Skeletal muscle tissue (tissue), 4 donors: ENCODE data around the gene ANXA2R. TPM values are rescaled to one million over a fixed set of nuclear protein-coding genes. Genes with fewer than 3 reads are reported as not detected.
A peak's percentile ranks its signal among the peaks of the same experiment; 100 is the strongest.
"Not testable (repeated sequence)": the region's sequence is repeated elsewhere in the genome, so short reads cannot be mapped to it uniquely, and the experiment has no call there.

ENCODE experiments used
- H3K27ac ChIP-seq: one replicate; pipeline ENCODE4 v1.7.0; 2013; ENCODE audit warnings: mild to moderate bottlenecking, low read depth, low read length, inconsistent platforms
- H3K27me3 ChIP-seq, 3 donors: one replicate each; pipeline ENCODE4 v1.7.0; 2013; ENCODE audit warnings: low read length in 3 of 3; ENCODE audit not compliant: control insufficient read depth in 3 of 3, insufficient read depth in 3 of 3
- H3K36me3 ChIP-seq, 3 donors: one replicate each; pipeline ENCODE4 v1.7.0; 2013; ENCODE audit warnings: low read length in 3 of 3; ENCODE audit not compliant: control insufficient read depth in 3 of 3, insufficient read depth in 3 of 3
- H3K4me1 ChIP-seq, 3 donors: one replicate each; pipeline ENCODE4 v1.7.0; 2013; ENCODE audit warnings: low read length in 3 of 3, mild to moderate bottlenecking in 3 of 3; ENCODE audit not compliant: control insufficient read depth in 3 of 3, insufficient read depth in 3 of 3
- H3K4me3 ChIP-seq, 3 donors: one replicate each; pipeline ENCODE4 v1.7.0; 2013; ENCODE audit warnings: low read length in 3 of 3
- H3K9ac ChIP-seq, 3 donors: one replicate each; pipeline ENCODE4 v1.7.0; 2013; ENCODE audit warnings: low read length in 3 of 3, mild to moderate bottlenecking in 3 of 3, moderate library complexity in 2 of 3, low read depth in 1 of 3
- H3K9me3 ChIP-seq, 3 donors: one replicate each; pipeline ENCODE4 v1.7.0; 2013; ENCODE audit warnings: low read length in 3 of 3; ENCODE audit not compliant: control insufficient read depth in 3 of 3
- total RNA-seq: library from RNA; depleted of rRNA; stranded (reverse); fragments of >200 nt; gene quantifications from one replicate; pipeline ENCODE4 v1.2.3, GENCODE V29; 2014
- donor health status: Osteomylitis.

ANXA2R gene
- total RNA-seq, 1 donor from 2014 or later = 1.6 TPM

DNA sequence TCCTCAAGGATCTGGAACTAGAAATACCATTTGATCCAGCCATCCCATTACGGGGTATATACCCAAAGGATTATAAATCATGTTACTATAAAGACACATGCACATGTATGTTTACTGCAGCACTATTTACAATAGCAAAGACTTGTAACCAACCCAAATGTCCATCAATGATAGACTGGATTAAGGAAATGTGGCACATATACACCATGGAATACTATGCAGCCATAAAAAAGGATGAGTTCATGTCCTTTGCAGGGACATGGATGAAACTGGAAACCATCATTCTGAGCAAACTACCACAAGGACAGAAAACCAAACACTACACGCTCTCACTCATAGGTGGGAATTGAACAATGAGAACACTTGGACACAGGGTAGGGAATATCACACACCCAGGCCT lies 19.9 kb upstream of the ANXA2R start:
- H3K4me3 ChIP-seq = not testable (repeated sequence)

DNA sequence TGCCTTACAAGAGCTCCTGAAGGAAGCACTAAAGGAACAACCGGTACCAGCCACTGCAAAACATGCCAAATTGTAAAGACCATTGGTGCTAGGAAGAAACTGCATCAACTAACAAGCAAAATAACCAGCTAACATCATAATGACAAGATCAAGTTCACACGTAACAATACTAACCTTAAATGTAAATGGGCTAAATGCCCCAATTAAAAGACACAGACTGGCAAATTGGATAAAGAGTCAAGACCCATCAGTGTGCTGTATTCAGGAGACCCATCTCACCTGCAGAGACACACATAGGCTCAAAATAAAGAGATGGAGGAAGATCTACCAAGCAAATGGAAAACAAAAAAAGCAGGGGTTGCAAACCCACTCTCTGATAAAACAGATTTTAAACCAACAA lies 15.0 kb upstream of the ANXA2R start:
- H3K27ac ChIP-seq, H3K4me1 ChIP-seq, H3K4me3 ChIP-seq, H3K27me3 ChIP-seq, H3K9me3 ChIP-seq, H3K9ac ChIP-seq: not testable (repeated sequence)
- peaks cover 0 to 10% (median 5%) of the 10 kb centered on the region in 3 donors for H3K36me3 ChIP-seq

More for the DNA sequence above, 19.9 kb upstream of the ANXA2R start:
- not testable (repeated sequence) for H3K27ac ChIP-seq, H3K4me1 ChIP-seq, H3K36me3 ChIP-seq, H3K9ac ChIP-seq, H3K9me3 ChIP-seq, H3K27me3 ChIP-seq

DNA sequence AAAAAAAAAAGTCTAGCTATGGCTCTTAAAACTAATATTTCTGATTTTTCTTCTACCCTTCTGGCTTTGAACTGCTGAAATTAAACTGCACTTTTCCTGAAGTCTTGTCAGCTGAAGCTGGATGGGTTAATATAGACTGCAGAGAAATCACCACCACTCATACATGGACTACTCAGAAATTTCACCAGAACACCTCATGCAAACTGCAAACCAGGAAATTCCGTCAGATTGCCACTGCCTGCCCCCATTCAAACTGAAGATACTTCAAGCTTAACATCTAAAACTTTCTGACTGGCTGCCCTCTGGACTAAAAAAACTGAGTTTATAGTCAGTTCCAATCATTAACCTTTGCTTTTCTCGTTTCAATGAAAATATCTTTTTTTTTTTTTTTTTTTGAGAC lies 11.6 kb upstream of the ANXA2R start:
- Histone ChIP-seq H3K9me3 (no peaks in the 10 kb centered on the region), H3K27ac (no peak overlapping the region), H3K4me3 (no peak overlapping the region), H3K4me1 (peaks cover 7 to 19% (median 11%) of the 10 kb centered on the region in 3 donors), H3K27me3 (no peaks in the 10 kb centered on the region), H3K9ac (no peak overlapping the region), H3K36me3 (peaks cover 0 to 10% (median 0%) of the 10 kb centered on the region in 3 donors)

DNA sequence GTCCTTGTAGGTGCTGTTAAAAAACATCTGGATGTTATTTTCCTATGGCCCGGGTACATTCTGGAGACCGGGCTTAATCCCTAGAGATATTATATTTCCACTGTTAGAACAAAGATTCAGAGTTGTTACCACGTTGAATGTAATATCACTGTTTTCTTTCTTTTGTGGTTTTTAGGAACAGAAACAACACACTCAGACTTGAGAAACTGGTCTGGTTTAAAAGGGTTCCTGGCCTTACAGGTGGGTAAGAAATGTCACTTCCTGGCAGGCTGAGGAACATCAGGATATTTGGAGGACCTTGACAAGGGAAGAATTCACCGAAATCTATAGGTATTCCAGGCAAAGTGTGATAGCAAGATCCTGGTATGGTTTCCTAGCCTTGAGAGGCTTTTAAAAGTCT lies 10.3 kb upstream of the ANXA2R start:
- H3K9me3 ChIP-seq = no peaks in the 10 kb centered on the region
- no peak overlapping the region for H3K9ac ChIP-seq
- no peak overlapping the region for H3K27ac ChIP-seq
- H3K36me3 ChIP-seq = peaks cover 0 to 10% (median 0%) of the 10 kb centered on the region in 3 donors
- no peak overlapping the region for H3K4me3 ChIP-seq
- H3K27me3 ChIP-seq = no peaks in the 10 kb centered on the region
- H3K4me1 ChIP-seq = peaks cover 7 to 19% (median 11%) of the 10 kb centered on the region in 3 donors

DNA sequence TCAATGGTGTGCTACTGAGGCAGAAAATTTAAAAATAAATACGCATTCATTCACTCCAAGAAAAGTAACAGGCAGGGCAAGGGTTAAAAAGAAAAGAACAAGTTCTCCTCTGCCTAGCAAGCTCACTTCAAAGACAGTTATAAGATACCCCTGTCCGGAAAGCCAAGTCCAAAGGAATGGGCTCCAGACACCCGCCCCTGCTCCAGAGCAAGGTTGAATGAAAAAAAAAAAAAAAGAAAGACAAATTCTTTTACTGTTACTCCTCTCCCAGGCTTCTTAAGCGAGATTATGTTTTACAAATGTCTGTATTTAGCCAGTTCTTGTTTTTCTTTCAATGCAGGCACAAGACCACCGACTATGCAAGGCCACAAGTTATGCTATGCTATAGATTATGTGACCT lies 9.1 kb upstream of the ANXA2R start:
- peaks cover 9 to 25% (median 19%) of the 10 kb centered on the region in 3 donors for H3K4me1 ChIP-seq
- no peak overlapping the region for H3K9ac ChIP-seq
- no peak overlapping the region for H3K27ac ChIP-seq
- no peaks in the 10 kb centered on the region for H3K27me3 ChIP-seq
- H3K36me3 ChIP-seq = peaks cover 0 to 10% (median 0%) of the 10 kb centered on the region in 3 donors
- no peaks in the 10 kb centered on the region for H3K9me3 ChIP-seq
- H3K4me3 ChIP-seq = no peak overlapping the region

DNA sequence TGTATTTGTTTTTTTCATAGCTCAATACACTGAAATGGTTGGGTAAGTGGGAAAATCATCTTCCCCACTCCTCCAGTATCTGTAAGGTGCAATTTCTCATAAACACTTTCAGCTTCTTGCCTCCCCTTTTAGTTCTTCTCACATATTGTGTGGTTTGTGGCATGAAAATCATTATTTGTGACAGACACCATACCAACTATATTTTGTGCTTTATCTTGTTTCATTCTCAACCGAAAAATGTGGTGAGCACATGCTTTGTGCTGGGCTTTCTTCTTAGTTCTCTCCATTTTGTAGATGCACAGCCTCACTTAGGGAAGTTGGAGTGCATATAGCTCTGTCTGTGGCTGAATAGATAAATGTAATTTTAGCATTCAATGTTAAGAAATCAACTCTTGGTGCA lies 6.4 kb upstream of the ANXA2R start:
- Histone ChIP-seq H3K9ac (no peak overlapping the region), H3K27ac (no peak overlapping the region), H3K4me3 (no peak overlapping the region), H3K27me3 (no peaks in the 10 kb centered on the region), H3K36me3 (no peaks in the 10 kb centered on the region), H3K9me3 (no peaks in the 10 kb centered on the region), H3K4me1 (peaks cover 21 to 32% (median 27%) of the 10 kb centered on the region in 3 donors)

DNA sequence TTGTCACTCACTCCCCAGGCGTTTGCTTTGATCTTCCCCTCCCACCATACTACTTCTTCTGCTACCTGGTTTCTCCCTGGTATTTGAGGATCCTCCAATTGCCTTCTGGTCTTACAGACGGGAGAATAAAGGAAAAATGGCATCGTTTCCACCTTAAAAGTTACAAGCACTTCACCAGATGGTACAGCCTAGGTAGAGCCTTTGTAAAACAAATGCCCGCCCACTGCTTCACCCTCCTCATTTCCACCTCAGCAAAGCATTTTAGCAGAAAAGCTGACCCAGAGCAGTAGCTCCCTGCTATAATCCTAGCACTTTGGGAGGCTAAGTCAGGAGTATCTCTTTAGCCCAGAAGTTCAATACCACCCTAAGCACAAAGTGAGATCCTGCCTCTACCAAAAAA lies 5.1 kb upstream of the ANXA2R start:
- Histone ChIP-seq H3K27ac (no peak overlapping the region), H3K4me1 (peaks cover 21 to 32% (median 29%) of the 10 kb centered on the region in 3 donors), H3K9ac (no peak overlapping the region), H3K36me3 (no peaks in the 10 kb centered on the region), H3K4me3 (peak overlapping the region in 1 of 3 donors; percentile 64), H3K9me3 (no peaks in the 10 kb centered on the region), H3K27me3 (no peaks in the 10 kb centered on the region)

DNA sequence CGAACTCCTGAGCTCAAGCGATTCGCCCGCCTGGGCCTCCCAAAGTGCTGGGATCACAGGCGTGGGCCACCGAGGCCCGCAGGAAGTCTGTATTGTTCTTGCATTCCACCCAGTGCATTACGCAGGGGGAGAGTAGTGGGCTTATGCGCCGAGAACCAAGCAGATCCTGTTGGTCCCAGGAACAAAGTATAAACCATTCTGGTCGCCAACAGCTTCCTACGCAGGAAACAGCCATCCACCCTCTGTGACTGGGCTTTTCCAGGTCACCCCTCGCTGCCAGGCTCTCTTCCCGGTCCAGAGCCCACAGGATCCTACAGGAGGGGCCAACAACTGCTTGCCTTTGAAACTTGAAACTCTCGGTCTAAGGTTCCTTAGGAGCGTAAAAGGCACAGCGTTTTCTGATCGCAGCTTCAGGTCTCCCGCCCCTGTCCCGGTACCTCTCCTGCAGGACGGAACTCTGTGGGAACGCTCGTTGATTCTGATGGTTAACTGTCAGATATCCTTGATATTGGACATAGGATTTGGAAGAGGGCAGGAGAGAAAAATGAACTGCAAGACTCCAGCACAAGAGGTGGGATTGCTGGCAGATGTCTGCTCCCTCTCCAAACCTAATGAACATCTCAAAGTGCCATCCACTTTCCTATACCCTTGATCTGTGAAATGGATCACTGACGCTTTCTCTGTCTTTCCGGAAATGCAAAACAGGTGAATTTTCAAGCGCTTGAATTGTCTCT lies 4.2 kb upstream of the ANXA2R start:
- H3K27me3 ChIP-seq = no peaks in the 10 kb centered on the region
- peak overlapping the region; percentile 64 for H3K27ac ChIP-seq
- peak overlapping the region; percentile 63 to 64 (median 64) for H3K4me3 ChIP-seq
- peaks cover 27 to 38% (median 36%) of the 10 kb centered on the region in 3 donors for H3K4me1 ChIP-seq
- H3K9me3 ChIP-seq = no peaks in the 10 kb centered on the region
- H3K9ac ChIP-seq = peak overlapping the region; percentile 27 to 57 (median 35)
- H3K36me3 ChIP-seq = no peaks in the 10 kb centered on the region

DNA sequence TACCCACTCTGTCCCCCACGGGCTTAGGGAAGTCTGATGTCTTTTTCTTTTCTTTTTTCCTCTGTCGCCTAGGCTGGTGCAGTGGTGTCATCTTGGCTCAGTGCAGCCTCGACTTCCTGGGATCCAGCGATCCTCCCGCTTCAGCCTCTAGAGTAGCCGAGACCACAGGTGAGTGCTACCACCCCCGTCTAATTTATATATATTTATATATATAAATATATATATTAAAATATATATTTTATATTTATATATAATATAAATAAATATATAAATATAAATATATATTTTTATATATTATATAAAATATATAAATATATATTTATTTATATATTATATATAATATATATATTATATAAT lies 3.3 kb upstream of the ANXA2R start:
- Histone ChIP-seq H3K4me3 (peak overlapping the region; percentile 90 to 96 (median 92)), H3K27me3 (no peaks in the 10 kb centered on the region), H3K4me1 (peaks cover 33 to 37% (median 34%) of the 10 kb centered on the region in 3 donors), H3K9ac (peak overlapping the region; percentile 93 to 98 (median 97)), H3K36me3 (no peaks in the 10 kb centered on the region), H3K9me3 (no peaks in the 10 kb centered on the region), H3K27ac (peak overlapping the region; percentile 98)

DNA sequence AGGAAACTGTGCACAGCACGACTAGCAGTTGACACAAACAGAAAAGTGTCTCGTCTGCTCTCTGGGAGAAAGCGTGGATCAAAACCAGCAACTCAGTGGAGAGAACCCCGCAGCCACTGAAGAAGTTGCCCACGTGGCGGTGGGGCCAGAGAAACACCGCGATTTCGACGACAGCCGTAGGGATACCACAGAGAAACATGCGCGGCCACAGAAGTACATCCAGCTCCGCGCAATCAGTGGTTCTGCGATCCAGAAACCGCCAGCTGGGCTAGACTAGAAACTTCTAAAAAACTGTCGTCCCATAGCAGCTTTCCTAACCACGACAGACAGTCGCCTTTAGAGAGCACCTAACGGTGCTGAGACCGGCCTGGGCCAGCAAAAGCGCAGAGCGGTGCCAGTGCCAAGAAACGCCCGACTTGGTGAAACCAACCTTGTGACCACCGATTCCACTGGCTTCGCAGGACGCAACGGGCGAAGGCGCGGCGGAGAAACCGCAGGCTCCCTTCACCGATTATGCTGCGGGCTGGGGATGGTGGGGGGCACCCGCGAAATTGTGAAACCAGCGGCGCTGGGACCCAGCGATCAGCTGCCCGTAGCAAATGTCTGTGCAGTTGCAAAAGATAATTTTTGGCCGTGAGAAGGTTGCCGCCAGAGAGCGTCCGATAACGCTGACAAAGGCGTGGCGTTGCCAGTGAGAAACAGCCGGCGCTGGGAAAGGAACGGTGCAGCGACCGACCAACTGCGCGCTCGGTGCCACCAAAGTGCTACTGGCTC lies 2.7 kb upstream of the ANXA2R start:
- Histone ChIP-seq H3K27me3 (no peaks in the 10 kb centered on the region), H3K9me3 (no peaks in the 10 kb centered on the region), H3K36me3 (no peaks in the 10 kb centered on the region), H3K4me3 (peak overlapping the region; percentile 90 to 96 (median 92)), H3K4me1 (peaks cover 32 to 37% (median 33%) of the 10 kb centered on the region in 3 donors), H3K27ac (peak overlapping the region; percentile 98), H3K9ac (peak overlapping the region; percentile 93 to 98 (median 97))
